ENCODE results near the gene GJA3.

GJA3 gene

GRCh38 chr13:20161275-20161950, 561 bp upstream of the GJA3 start:
- Histone ChIP-seq H4K20me1 (ENCODE audit: insufficient read depth, low read length) (no peaks in the 10 kb centered on the region), H3K9ac (ENCODE audit: low read depth, low read length) (no peak overlapping the region), H3K27ac (ENCODE audit: low read length) (no peak overlapping the region), H3K4me3 (ENCODE audit: low read depth in 1 of 2, low read length in 2 of 2) (no peak overlapping the region), H3K79me2 (ENCODE audit: insufficient read depth, low read length) (no peaks in the 10 kb centered on the region), H3K27me3 (ENCODE audit: insufficient read depth, low read length, poor library complexity) (peaks cover 50% of the 10 kb centered on the region), H3K4me1 (ENCODE audit: insufficient read depth, low read length) (peaks cover 15% of the 10 kb centered on the region; the same call in 1 of the 2 replicates), H3K9me3 (ENCODE audit: insufficient read depth, low read length, severe bottlenecking) (no peaks in the 10 kb centered on the region), H3K36me3 (ENCODE audit: insufficient read depth, low read length) (no peaks in the 10 kb centered on the region), H3K4me2 (ENCODE audit: insufficient read depth, low read length) (peak overlapping the region; percentile 46; the same call in 1 of the 2 replicates), H2AFZ (ENCODE audit: low read depth, low read length) (no peak overlapping the region)
- ATAC-seq (ENCODE audit: insufficient read depth, low read depth) (no peak), DNase-seq (no peak)
- TF ChIP-seq, protein P1, sequence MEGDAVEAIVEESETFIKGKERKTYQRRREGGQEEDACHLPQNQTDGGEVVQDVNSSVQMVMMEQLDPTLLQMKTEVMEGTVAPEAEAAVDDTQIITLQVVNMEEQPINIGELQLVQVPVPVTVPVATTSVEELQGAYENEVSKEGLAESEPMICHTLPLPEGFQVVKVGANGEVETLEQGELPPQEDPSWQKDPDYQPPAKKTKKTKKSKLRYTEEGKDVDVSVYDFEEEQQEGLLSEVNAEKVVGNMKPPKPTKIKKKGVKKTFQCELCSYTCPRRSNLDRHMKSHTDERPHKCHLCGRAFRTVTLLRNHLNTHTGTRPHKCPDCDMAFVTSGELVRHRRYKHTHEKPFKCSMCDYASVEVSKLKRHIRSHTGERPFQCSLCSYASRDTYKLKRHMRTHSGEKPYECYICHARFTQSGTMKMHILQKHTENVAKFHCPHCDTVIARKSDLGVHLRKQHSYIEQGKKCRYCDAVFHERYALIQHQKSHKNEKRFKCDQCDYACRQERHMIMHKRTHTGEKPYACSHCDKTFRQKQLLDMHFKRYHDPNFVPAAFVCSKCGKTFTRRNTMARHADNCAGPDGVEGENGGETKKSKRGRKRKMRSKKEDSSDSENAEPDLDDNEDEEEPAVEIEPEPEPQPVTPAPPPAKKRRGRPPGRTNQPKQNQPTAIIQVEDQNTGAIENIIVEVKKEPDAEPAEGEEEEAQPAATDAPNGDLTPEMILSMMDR (IDR thresholded peaks at IDR 0.05; ENCODE audit: borderline replicate concordance, extremely low read depth, low read length, poor library complexity, severe bottlenecking), result no peak
- no peak for TF ChIP-seq EZH2 (IDR thresholded peaks at IDR 0.05; ENCODE audit: borderline replicate concordance, low read depth, low read length, severe bottlenecking)

DNA sequence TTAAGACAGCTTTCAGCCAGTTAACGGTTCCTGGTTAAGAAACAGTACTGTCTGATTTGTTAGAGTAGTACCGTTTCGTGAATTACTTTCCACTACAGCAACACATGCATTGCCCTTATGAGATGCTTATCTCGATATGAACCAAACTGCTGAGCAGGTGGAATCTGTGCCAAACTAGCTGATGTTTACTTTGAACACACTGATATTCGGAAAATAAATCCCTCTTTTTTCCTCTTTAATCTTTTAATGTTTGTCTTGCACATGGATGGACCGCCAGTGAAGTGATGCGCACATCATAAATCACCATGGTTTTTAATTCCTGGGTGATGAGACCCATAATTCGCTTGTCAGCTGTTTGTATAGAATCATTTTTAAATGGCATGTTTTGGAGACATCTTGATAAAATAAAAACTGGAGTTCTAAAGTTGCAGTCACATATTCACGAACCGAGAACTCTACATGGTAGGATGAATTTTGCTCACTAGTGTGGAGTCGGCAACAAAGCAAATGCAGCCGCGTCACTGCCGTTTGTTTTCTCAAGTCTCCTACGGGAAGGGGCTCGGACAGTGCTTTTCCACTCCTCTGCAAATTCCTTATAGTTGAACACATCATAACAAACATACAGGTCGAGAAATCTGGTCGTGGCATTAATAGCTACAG, 1.1 kb downstream of the GJA3 start:
- Histone ChIP-seq H3K4me3 (ENCODE audit: low read depth in 1 of 2, low read length in 2 of 2) (no peak overlapping the region), H3K36me3 (ENCODE audit: insufficient read depth, low read length) (no peaks in the 10 kb centered on the region), H4K20me1 (ENCODE audit: insufficient read depth, low read length) (no peaks in the 10 kb centered on the region), H2AFZ (ENCODE audit: low read depth, low read length) (no peak overlapping the region), H3K27ac (ENCODE audit: low read length) (no peak overlapping the region), H3K4me1 (ENCODE audit: insufficient read depth, low read length) (peaks cover 15% of the 10 kb centered on the region; the same call in 1 of the 2 replicates), H3K9ac (ENCODE audit: low read depth, low read length) (no peak overlapping the region), H3K79me2 (ENCODE audit: insufficient read depth, low read length) (no peaks in the 10 kb centered on the region), H3K9me3 (ENCODE audit: insufficient read depth, low read length, severe bottlenecking) (no peaks in the 10 kb centered on the region), H3K4me2 (ENCODE audit: insufficient read depth, low read length) (peak overlapping the region; percentile 46; the same call in 1 of the 2 replicates), H3K27me3 (ENCODE audit: insufficient read depth, low read length, poor library complexity) (peaks cover 44% of the 10 kb centered on the region)
- DNase-seq (no peak), ATAC-seq (ENCODE audit: insufficient read depth, low read depth) (no peak)
- TF ChIP-seq, protein P1 (IDR thresholded peaks at IDR 0.05; ENCODE audit: borderline replicate concordance, extremely low read depth, low read length, poor library complexity, severe bottlenecking), result no peak
- no peak for TF ChIP-seq EZH2 (IDR thresholded peaks at IDR 0.05; ENCODE audit: borderline replicate concordance, low read depth, low read length, severe bottlenecking)

DNA sequence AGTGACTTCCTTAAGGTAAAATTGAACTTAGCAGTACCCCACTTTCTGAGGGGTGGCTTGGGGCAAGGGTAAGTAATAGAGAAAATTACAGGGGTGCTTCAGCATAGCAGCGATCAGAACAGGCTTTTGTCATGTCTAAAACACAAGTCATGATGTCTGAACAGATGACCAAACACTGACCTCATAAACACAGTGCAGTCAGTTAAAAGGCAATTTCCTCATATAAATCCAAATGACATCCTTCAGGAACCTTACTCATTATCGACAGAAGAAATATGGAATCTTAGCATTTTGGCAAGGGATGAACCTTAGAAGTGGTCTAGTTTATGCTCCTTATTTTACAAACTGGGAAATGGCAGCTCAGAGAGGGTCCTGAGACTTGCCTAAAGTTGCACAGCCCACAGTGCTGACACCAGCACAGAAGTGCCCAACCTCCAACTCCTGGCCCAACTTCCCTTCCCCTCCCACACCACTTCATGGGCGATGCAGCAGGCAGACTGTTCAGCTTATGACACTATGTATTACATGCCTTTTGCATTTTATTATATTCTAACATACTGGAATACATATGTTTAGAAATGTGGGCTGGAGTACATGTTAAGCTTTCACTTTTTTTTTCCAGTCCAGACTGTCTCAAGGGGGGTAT, 3.6 kb downstream of the GJA3 start:
- peaks cover 44% of the 10 kb centered on the region for H3K27me3 ChIP-seq (ENCODE audit: insufficient read depth, low read length, poor library complexity)
- no peaks in the 10 kb centered on the region for H3K9me3 ChIP-seq (ENCODE audit: insufficient read depth, low read length, severe bottlenecking)
- H3K4me1 ChIP-seq (ENCODE audit: insufficient read depth, low read length), result peaks cover 11% of the 10 kb centered on the region; the same call in 1 of the 2 replicates
- no peaks in the 10 kb centered on the region for H3K36me3 ChIP-seq (ENCODE audit: insufficient read depth, low read length)
- H3K4me3 ChIP-seq (ENCODE audit: low read depth in 1 of 2, low read length in 2 of 2), result no peak overlapping the region
- H3K4me2 ChIP-seq (ENCODE audit: insufficient read depth, low read length), result no peak overlapping the region
- DNase-seq (no peak), ATAC-seq (ENCODE audit: insufficient read depth, low read depth) (no peak)
- no peaks in the 10 kb centered on the region for H3K79me2 ChIP-seq (ENCODE audit: insufficient read depth, low read length)
- H2AFZ ChIP-seq (ENCODE audit: low read depth, low read length), result no peak overlapping the region
- no peak for TF ChIP-seq EZH2 (IDR thresholded peaks at IDR 0.05; ENCODE audit: borderline replicate concordance, low read depth, low read length, severe bottlenecking)
- TF ChIP-seq, protein P1 (IDR thresholded peaks at IDR 0.05; ENCODE audit: borderline replicate concordance, extremely low read depth, low read length, poor library complexity, severe bottlenecking), result no peak
- H3K9ac ChIP-seq (ENCODE audit: low read depth, low read length), result no peak overlapping the region
- no peak overlapping the region for H3K27ac ChIP-seq (ENCODE audit: low read length)
- no peaks in the 10 kb centered on the region for H4K20me1 ChIP-seq (ENCODE audit: insufficient read depth, low read length)
